Fibroblast of upper back skin (primary cell): ENCODE measurements around the gene IRF4.
"Not testable (repeated sequence)": the region's sequence is repeated elsewhere in the genome, so short reads cannot be mapped to it uniquely, and the experiment has no call there.

Experiments
- DNase-seq: peaks from one replicate; pipeline ENCODE4 v3.0.0-alpha.2; 2013

The IRF4 gene

DNA sequence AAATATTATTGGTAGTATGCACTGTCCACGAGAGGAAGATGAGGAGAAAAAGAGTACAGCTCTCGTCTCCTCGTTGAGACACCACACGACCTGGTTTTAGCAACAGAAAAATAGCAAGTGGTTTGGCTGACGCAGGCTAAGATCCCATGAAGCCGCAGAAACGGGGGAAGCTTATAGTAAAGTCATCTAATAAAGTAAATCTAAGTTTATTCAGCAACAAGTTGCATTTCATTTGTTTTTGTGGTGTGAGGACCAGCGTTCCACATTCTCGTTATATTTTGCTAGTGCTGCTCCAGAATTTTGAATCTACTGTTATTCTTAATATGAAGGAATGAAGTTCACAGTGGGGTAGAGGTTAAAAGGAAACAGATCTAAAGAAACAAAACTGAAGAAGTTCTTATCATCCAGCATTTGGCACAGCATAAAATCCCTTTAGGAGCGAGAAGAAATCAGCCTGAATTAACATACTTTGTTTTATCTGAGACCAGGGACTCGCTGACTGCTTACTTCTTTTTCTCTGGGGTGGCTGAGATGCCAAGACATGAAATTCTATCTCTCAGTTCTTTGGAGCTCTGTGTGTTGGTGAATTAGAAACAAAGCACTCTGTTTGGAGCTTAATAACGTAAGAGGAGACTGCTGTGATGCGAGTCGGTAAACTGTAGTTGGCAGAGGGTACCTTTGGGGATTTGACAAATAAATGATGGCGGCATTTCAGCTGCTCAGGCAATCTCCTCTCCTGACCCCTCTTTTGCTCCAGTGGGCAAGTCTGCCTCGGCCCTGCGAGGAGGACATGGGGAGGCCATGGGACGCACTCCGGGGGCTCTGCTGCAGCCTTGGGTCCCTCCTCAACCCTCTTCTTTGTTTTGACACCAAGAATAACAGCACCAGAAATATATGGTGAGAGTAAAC lies 24.9 kb upstream of the IRF4 start:
- DNase-seq = no peak

DNA sequence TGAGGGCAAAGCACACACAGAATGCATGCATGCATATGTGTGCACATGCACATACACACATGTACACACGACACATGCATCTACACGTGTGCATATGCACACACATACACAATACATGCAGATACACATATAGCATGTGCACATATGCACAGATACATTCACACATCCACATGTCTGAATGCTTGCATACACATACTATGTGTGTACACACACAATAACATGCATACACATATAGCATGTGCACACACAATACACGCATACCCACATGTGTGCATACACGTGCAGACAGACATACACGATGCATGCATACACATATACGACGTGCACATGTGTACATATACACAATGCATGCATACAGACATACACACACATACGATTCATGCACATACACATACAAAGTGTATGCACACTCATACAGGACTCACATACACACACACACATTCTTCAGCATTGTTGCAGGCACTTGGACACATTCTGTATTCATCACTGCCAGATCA lies 24.2 kb upstream of the IRF4 start:
- DNase-seq = no peak

DNA sequence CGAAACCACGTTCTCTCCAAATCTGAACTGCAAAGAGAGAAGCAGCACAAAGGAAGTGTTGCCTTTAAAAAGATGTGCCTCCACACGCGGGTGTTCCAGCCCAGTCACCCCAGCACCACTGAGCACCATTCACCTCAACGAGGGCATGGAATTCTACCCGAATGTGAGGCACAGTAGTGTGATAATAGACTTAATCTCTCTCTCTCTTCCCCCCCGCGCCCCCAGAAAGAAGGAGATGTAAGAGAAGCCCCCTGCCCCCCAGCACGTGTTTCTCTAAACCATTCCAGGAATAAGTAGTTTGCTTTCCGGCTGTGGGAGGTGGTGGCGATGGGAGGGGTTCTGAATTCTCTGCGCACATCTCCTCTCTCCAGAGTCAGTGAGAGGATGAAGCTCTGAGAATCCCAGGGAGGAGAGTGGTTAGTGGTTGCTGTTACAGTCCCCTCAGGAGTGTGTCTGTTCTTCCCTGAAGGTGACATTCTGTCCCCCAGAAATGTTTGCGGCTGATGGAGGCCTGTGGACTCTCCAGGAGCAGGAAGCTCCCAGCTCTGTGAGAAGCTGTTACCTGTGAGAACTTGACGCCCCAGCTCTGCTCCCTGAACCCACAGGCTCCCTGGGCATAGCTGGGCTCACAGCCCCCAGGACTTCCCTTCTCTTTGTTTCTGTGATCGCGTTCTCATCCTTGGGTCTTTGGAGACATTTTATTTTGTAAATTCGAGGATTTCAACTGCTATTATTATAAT lies 23.5 kb upstream of the IRF4 start:
- DNase-seq = no peak

DNA sequence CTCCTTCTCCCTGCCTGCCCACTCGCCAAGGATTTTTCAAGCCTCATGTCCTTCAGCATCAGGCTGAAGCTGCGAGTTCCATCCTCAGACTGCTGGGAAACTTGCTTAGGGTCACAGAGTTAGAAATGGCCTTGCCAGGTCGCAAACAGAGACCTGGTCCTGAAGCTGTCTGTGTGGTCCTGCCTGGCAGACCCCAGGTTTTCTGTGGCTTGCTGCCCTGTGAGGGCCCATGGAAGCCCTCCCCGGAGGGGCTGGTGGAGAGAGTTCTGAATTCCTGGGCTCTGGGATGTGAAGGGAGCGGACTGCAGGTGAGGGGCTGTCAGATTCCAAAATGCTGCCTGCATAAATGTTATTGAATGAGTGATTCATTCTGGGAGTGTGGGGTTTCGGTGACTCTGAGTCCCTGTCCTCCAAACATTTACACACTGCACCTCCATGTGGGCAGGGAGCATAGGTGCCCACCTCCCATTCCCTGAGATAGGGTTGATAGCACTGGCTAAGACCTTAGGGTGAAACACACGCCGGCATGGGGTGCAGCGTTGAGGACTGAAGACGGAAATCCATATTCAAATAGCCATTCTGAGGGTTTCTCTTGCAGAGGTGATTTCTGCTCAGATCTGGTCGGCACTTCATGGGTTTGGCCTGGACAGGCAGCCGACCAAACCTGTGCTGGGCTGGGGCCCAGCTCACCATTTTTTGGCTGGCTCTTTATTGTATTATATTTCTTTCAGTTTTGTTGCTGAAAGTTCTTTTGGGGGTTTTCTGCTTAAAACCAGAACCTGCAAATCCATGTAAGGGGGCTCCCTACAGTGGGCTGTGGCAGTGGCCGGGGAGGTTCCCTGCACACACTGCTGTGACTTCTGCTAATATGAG lies 21.8 kb upstream of the IRF4 start:
- DNase-seq = no peak

DNA sequence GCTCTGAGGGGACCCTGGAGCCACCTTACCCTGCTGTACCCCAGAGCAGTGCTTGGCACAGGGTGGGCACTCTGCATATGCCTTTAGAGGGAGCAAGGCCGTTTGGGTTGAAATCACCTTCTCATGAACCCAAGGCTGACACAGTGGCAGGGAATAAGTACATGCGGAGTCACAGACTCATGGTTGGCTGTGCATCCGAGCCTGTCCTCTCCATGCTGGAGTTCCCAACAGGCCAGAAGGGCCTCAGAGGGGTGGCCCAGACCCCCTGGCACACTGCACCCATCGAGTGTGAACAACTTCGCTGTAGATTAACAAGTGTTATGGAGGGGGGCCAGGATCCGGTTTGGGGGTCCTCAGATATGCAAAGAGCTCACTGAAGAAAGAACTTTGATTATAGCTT lies 21.0 kb upstream of the IRF4 start:
- no peak for DNase-seq

DNA sequence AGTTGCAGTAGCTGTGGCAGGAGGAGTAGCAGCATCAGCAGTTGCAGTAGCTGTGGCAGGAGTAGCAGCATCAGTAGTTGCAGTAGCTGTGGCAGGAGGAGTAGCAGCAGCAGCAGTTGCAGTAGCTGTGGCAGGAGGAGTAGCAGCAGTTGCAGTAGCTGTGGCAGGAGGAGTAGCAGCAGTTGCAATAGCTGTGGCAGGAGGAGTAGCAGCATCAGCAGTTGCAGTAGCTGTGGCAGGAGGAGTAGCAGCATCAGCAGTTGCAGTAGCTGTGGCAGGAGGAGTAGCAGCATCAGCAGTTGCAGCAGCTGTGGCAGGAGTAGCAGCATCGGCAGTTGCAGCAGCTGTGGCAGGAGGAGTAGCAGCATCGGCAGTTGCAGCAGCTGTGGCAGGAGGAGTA lies 19.7 kb upstream of the IRF4 start:
- not testable (repeated sequence) for DNase-seq

DNA sequence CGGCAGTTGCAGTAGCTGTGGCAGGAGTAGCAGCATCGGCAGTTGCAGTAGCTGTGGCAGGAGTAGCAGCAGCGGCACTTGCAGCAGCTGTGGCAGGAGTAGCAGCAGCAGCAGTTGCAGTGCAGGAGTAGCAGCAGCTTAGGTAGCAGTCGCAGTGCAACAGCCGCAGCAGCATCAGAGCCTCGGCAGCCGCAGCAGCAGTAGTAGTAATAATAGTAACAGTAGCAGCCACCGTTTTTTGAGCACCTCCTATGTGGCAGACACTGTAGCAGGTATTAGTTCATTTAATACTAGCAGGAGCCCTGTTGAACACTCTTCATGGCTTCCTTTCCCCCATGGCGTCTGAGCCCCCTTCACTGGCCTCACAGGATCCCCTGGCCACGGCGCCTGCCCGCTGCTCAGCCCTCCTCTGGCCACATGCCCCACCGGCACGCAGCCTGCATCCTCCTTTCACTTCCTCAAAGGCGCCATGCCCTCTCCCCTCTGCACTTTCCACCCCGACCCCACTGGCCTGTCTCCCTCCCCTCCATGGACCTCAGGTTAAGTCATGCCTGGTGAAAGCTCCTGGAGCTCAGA lies 19.1 kb upstream of the IRF4 start:
- DNase-seq = no peak

DNA sequence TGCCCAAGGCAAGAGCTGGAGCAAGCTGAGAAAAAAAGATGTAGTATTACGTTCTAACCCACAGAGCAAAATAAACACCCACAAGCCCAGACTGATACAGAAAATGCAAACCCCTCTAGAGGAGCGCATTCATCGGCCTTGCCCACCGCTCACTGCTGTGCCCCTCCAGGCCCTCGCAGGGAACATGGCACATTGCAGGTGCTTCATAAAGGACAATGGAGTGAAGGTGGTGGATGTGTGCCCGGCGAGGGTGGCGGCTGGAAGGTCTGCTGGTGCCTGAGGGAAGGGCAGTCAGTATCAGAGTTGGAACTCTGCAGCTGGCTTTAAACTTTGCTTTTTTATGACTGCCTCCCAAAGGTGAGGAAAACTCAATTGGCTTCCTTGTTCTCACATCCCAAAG lies 18.5 kb upstream of the IRF4 start:
- DNase-seq = no peak

DNA sequence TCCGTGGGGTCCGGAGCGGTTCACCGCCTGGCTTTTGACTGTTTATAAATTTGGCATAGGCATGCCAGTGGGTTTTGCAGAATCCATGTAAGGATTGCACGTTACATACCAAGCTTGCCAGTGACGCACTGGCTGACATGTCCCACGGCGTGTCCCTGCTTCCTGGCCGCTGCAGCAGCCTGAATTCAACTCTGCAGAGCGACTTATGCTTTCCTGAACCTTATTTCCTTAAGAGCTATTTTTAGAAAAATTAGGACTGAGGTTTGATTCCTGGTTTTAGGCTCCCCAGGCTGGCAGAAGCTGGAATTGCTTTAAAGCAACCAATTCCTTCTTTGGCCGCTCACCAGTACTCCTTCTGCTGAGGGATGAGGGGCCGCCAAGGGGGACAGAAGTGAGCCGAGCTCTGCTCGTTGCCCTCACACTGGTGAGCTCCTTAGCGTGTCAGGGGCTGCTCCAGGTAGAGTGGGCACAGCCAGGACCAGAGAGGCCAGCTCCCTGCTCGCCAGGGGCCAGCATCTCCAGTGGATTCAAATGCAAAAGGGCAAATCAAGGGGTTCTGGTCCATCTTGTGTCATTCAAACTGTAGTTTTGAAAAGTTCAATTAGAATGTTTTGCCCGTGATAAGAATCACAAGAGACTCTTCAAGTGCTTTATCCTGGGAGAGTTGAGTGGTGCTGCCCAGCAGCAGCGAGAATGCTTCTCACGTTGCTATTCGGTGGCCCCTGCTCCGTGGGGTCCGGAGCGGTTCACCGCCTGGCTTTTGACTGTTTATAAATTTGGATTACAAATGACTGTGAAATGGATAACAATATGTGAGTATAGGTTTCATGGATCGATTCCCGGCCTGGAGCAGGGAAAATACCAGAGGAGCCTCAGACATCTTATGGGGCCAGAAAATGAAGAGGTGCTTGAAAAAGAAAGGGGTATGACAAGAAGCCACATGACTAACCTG lies 17.5 kb upstream of the IRF4 start:
- no peak for DNase-seq

DNA sequence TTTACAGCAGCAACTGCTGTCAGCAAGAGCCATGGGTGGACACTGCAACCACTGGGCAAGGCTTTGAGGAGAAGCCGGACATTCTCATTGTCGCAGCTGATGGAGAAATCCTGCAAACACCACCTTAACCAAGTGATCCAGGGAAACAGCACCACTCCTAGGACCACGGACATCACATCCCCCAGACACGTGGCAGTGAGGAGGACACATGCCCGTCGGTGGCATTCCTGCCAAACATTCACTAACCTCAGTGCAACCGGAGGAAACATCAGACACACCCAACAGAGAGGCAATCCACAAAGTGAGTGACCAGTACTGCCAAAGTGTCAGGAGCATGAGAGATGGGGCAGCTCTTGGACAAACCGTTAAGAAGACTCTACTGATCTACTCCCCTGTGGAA lies 16.6 kb upstream of the IRF4 start:
- DNase-seq = no peak

DNA sequence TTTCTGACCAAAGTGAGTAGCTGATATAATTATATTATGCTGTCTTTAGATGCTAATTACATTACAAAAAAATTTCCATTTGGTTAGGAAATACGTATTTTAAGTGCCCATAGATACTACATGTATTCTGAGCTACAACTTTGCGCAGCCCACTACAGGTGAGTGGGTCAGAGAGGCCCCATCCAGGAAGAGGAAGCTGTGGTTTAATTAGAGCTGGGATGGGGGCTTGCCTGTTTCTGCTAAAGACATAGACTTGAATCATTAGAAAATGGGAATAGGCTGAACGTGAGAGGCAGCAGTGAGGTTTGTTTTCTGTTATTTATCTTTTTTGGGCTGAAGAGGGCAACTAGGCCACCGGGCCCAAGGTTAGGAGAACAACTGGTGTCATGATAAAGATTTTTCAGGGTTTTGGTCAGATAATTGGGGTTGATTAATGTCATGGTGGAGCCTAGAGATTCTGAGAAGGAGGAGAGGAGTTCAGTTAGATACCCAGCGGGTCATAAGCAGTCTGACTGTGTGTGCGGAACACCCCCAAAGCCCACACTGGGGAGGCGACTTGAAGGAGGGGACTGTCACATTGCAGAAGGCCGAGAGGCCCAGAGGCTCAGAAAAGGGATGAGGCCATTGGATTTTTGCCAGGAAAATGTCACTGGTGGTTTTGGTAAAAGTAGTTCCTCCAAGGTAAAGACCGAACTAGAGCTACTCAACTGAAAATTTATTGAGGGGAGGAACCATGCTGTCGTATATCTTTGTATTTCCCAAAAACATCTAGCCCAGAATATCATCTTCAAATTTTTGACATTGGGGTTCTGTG lies 14.5 kb upstream of the IRF4 start:
- DNase-seq = no peak

DNA sequence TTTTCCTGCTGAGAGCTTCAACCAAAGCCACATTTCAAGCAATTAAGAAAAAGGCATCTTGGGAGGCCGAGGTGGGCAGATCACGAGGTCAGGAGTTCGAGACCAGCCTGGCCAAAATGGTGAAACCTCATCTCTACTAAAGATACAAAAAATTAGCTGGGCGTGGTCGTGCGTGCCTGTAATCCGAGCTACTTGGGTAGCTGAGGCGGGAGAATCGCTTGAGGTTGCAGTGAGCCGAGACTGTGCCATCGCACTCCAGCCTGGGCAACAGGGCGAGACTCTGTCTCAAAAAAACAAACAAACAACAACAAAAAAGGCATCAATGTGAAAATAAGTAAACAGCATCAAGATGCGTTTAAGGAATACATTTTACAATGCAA lies 13.9 kb upstream of the IRF4 start:
- not testable (repeated sequence) for DNase-seq

DNA sequence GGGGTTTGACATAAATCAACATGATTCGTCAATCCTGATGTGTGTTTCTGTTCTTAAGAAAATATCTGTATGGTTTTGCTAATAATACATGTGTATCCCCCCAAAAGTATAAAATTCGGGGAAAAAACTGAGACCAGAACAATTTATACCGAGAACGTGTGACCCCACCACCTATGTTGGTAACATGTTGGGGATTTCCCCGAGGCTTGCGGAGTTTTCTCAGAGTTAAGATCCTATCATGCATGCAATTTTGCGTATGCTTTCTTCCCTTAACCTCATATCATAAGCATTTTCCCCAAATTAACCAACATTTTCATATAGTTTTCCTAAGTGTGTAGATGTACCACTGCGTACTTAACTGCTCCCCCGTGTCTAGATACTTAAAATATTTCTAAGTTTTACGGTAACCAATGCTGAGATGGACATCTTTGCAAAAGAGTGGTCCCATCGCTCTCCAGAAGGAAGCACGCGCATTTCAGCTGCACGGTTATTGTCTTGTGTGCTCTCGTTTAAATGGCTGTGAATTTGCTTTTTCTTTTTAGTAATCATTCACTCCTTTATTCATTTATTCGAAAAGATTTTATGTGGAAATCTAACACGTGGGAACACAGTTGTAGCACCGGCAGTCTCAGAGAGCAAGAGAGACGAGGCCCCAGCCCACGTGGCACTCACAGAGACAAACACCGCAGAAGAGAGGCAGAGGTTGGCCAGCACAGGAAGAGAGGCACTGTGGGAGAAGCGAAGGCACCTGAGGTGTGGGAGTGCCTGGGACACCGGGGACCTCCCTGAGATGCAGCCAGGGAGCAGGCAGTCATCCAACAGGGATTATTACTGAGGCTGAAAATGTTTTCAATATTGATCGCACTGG lies 13.2 kb upstream of the IRF4 start:
- no peak for DNase-seq

DNA sequence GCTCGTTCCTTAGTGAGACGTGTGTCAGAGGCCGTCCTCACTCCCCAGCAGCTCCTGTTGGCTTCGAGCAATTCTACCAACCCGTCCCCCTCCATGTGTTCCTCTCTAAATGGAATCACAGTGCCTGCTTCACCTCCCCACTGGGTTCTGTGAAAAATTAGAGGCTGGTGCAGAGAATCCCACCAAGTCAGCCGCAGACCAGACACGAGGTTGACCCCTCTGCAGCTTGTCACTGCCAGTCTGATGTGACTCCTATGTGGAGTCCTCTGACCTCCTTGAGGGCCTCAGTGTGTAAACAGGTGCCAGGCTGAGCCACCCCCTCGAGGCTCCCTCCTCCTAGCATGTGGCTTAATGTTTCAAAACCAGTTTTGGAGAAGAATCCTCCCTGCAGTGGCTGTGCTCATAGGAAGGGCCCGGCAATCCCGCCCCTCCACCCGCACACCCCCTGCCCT lies 12.6 kb upstream of the IRF4 start:
- DNase-seq = no peak

DNA sequence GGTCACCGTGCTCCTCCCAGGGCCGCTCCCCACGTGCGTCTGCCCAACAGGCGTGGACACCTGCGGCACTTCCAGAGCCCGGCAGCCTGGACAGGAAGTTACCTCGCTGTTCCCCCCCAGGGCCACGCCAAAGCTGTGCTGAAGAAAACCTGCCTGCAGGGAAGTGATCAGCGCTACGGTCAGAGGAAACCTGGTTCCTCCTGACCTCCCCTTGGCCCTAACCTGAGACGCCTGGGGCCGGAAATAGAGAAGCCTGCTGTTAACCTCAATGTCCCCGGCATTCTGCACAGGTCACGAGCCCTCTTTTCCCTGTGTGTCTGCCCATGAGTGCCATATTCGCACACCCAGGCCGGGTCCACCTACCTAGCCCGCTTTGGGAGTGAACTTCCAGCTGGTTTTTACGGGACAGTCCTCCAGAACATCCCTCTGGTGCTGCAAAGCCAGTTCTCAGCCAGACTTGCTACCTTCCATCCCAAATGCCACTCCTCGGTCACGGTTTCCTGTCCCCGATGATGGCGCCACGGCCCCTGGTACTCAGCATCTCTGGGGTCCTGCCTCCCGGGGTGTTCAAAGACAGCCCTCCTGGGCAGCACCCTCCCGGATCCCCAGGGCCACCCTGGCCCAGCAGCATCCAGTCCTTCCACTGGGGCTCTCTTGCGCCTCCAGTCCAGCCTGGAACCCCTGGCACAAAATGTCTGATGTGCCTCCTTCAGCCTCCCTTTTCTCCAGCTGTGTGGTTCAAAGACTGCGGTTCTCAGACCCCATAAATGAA lies 12.0 kb upstream of the IRF4 start:
- no peak for DNase-seq

DNA sequence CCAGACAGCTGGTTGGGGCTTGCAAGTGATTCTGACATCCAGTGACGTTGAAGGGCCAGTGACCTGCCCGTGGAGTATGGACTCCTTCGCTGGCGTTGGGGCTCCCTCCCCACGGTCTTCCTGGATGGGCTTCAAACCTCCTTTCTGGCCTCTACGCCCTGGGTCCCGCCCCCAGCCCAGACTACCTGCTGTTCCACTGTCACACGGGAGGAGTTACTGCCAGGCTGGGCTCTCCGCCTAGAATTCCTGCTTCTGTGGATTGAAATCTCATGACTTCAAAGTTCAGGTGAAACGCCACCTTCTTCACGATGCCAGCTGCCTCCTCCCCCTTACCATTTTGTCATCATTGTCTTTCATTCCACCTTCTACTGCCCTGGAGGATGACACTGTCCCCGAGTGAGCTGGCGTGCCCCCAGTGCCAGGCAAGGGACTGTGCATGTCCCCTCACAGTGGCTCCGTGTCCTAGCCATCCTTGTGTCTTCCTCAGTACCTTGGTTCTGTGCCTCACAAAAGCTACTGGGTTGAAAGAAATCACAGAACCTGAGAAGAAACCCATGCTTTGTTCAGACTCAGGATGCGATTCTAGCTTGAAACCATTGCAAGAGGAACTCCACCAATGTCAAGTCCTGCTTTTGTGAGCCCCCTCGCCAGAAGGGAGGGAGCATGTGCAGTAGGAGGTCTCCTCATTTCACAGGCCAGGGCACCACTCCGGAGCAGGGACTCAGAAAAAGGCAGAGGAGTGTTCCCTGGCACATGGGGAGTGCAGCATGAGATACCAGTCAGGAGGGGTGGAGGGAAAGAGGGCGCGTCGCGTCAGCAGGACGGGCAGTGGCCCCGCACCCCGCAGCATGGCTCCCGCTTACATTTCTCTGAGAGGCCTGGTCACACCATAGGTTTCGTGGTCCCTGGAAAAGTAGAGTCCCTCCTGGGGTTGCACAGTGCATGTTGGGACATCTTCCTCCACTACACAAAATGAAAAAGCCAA lies 11.0 kb upstream of the IRF4 start:
- DNase-seq = no peak

DNA sequence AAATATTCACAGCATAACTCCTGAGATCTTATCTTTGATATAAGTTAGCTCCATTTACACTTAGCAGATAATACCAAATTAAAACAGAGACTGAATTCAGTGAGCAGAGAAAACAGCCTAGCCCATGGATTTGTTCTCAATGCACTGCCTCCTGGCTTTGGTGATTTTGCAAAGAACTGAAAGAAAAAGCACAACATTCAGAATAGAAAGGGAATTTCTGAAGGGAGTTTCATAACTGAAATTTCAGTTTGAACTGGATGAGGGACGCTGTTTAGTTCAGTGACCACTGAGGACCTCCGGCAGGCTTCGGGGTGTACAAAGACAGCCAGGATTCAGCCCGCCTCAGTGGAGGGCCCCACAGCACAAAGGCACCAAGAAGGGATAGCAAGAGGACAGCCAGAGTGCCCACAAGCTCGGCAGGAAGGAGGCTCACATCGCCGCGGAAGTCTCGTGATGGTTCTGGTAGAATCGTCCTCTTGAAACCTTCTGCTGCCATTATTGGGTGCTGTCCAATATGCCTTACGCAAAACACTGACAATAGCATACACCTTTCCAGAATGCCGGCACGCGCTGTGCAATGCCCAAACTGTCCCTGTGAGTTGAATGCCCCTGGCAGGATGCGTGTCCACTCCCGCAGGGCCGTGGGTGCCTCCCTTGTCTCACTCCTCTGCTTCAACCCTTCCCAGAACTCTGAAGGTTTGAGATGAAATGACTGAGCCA lies 9.7 kb upstream of the IRF4 start:
- no peak for DNase-seq
